ENCODE data around the gene LMNB1. TPM values are rescaled to one million over a fixed set of nuclear protein-coding genes. Genes with fewer than 3 reads are reported as not detected.
"Not testable (repeated sequence)": the region's sequence is repeated elsewhere in the genome, so short reads cannot be mapped to it uniquely, and the experiment has no call there.

LMNB1 gene
- polyA plus RNA-seq, 3 donors = 18.0 to 33.0 (median 28.2) TPM

- peak overlapping the region; percentile 48 for H3K4me2 ChIP-seq (replicated peaks; ENCODE audit: extremely low read depth, low read length, poor library complexity, severe bottlenecking)
- intact Hi-C loops (cut with micrococcal nuclease) = loop anchor here (2.0 to 5.0 kb wide), 2 partner anchors 48 to 103 kb away; no protein-coding TSS in a partner anchor
- peak overlapping the region; percentile 43 to 60 for H3K27ac ChIP-seq (ENCODE audit: low read depth in 1 of 2, low read length in 2 of 2)
- peak; percentile 85 for TF ChIP-seq CTCF (IDR thresholded peaks at IDR 0.05)
- H4K20me1 ChIP-seq (ENCODE audit: insufficient read depth, low read length) = peaks cover 11% of the 10 kb centered on the region
- H3K27ac Mint-ChIP-seq = peak overlapping the region; percentile 8 to 96 (median 94)
- WGBS (ENCODE audit: insufficient coverage) = 25% methylated on average over 4 of the region's 7 CpGs
- peak overlapping the region; percentile 40 for H2AFZ ChIP-seq (ENCODE audit: insufficient read depth, low read depth, low read length, poor library complexity, severe bottlenecking)
- H3K79me2 ChIP-seq (ENCODE audit: insufficient read depth, low read length) = peaks cover 91% of the 10 kb centered on the region
- peaks cover 34 to 46% of the 10 kb centered on the region in 2 donors for H3K4me1 ChIP-seq (ENCODE audit: control insufficient read depth in 1 of 2, insufficient read depth in 2 of 2, low read length in 2 of 2)
- H3K9me3 ChIP-seq (replicated peaks in 1 of 2; ENCODE audit: control insufficient read depth in 1 of 2, insufficient read depth in 1 of 2, low read length in 2 of 2) = no peaks in the 10 kb centered on the region
- H3K27me3 ChIP-seq (ENCODE audit: control insufficient read depth in 2 of 2, insufficient read depth in 2 of 2, low read length in 2 of 2) = no peaks in the 10 kb centered on the region
- peaks cover 0 to 2% of the 10 kb centered on the region in 2 donors for H3K36me3 ChIP-seq (replicated peaks in 1 of 2; ENCODE audit: control insufficient read depth in 1 of 2, insufficient read depth in 2 of 2, low read length in 2 of 2)
- H3K4me3 Mint-ChIP-seq = peak overlapping the region; percentile 91 to 96
- peak overlapping the region; percentile 16 to 94 (median 26) for H3K4me3 ChIP-seq (replicated peaks in 1 of 3; ENCODE audit: low read depth in 2 of 3, low read length in 3 of 3)
- H3K4me1 Mint-ChIP-seq = peaks cover 37% of the 10 kb centered on the region
- peaks cover 0 to 2% (median 0%) of the 10 kb centered on the region in 3 donors for H3K27me3 Mint-ChIP-seq (ENCODE audit: low read depth in 3 of 3)
- H3K36me3 Mint-ChIP-seq = no peaks in the 10 kb centered on the region
- no peaks in the 10 kb centered on the region for H3K9me3 Mint-ChIP-seq
- DNase-seq = peak in 2 of 3 donors; percentile 65 to 67
- H3K9ac ChIP-seq (ENCODE audit: insufficient read depth, low read length, poor library complexity, severe bottlenecking) = peak overlapping the region; percentile 15
Observed at GRCh38 chr5:126780165-126780827, 3.4 kb downstream of the LMNB1 start.

- peaks cover 100% of the 10 kb centered on the region for H3K79me2 ChIP-seq (ENCODE audit: insufficient read depth, low read length)
- H3K4me3 ChIP-seq (replicated peaks in 1 of 3; ENCODE audit: low read depth in 2 of 3, low read length in 3 of 3); H3K27me3 ChIP-seq (ENCODE audit: control insufficient read depth in 2 of 2, insufficient read depth in 2 of 2, low read length in 2 of 2); DNase-seq; H3K9me3 Mint-ChIP-seq; H3K36me3 ChIP-seq (replicated peaks in 1 of 2; ENCODE audit: control insufficient read depth in 1 of 2, insufficient read depth in 2 of 2, low read length in 2 of 2); intact Hi-C loops (cut with micrococcal nuclease); H3K9me3 ChIP-seq (replicated peaks in 1 of 2; ENCODE audit: control insufficient read depth in 1 of 2, insufficient read depth in 1 of 2, low read length in 2 of 2); H2AFZ ChIP-seq (ENCODE audit: insufficient read depth, low read depth, low read length, poor library complexity, severe bottlenecking); H3K9ac ChIP-seq (ENCODE audit: insufficient read depth, low read length, poor library complexity, severe bottlenecking); H3K27me3 Mint-ChIP-seq (ENCODE audit: low read depth in 3 of 3); H3K4me2 ChIP-seq (replicated peaks; ENCODE audit: extremely low read depth, low read length, poor library complexity, severe bottlenecking); H3K4me3 Mint-ChIP-seq: not testable (repeated sequence)
- Mint-ChIP-seq H3K4me1 (peaks cover 45% of the 10 kb centered on the region), H3K36me3 (peaks cover 9 to 17% of the 10 kb centered on the region in 2 donors), H3K27ac (peak overlapping the region; percentile 54 to 86 (median 82))
- peak overlapping the region in 1 of 2 donors; percentile 61 for H3K27ac ChIP-seq (ENCODE audit: low read depth in 1 of 2, low read length in 2 of 2)
- WGBS (ENCODE audit: insufficient coverage) = 94% methylated on average over 5 of the region's 7 CpGs
- H4K20me1 ChIP-seq (ENCODE audit: insufficient read depth, low read length) = peaks cover 70% of the 10 kb centered on the region
- H3K4me1 ChIP-seq (ENCODE audit: control insufficient read depth in 1 of 2, insufficient read depth in 2 of 2, low read length in 2 of 2) = peaks cover 3 to 14% of the 10 kb centered on the region in 2 donors
Observed at GRCh38 chr5:126788409-126788808, 11.5 kb downstream of the LMNB1 start.

All from CD14-positive monocyte (primary cell).